Hepatocyte (in vitro differentiated cells): ENCODE results near the gene HSD17B8. TPM values are rescaled to one million over a fixed set of nuclear protein-coding genes. Genes with fewer than 3 reads are reported as not detected.
"Not testable (repeated sequence)": the region's sequence is repeated elsewhere in the genome, so short reads cannot be mapped to it uniquely, and the experiment has no call there.

Experiments
- DNase-seq: peaks from one replicate; pipeline ENCODE4 v3.0.0-alpha.2; 2016; ENCODE audit warnings: low spot score
- H2AFZ ChIP-seq: fragments of 200-600 bp; sonication (generic); 2 replicates; pipeline ENCODE4 v1.6.0; 2016; ENCODE audit warnings: antibody characterized with exemption, mild to moderate bottlenecking
- H3K27ac ChIP-seq: fragments of 200-600 bp; sonication (generic); 2 replicates; pipeline ENCODE4 v1.5.1; 2016; ENCODE audit warnings: mild to moderate bottlenecking
- H3K27me3 ChIP-seq: fragments of 200-600 bp; sonication (generic); 2 replicates; pipeline ENCODE4 v1.6.1; 2016
- H3K36me3 ChIP-seq: fragments of 200-600 bp; sonication (generic); replicated peaks from 2 replicates; pipeline ENCODE4 v1.5.1; 2016; ENCODE audit warnings: low read depth; ENCODE audit not compliant: insufficient read depth
- H3K4me1 ChIP-seq: fragments of 200-600 bp; sonication (generic); 2 replicates; pipeline ENCODE4 v1.5.1; 2016; ENCODE audit warnings: mild to moderate bottlenecking, moderate library complexity; ENCODE audit not compliant: insufficient read depth
- H3K4me2 ChIP-seq: fragments of 200-600 bp; sonication (generic); 2 replicates; pipeline ENCODE4 v1.6.0; 2016
- H3K4me3 ChIP-seq: fragments of 200-600 bp; sonication (generic); 2 replicates; pipeline ENCODE4 v1.5.1; 2016; ENCODE audit warnings: mild to moderate bottlenecking
- H3K79me2 ChIP-seq: fragments of 200-600 bp; sonication (generic); 2 replicates; pipeline ENCODE4 v1.6.0; 2017; ENCODE audit warnings: mild to moderate bottlenecking
- H3K9me2 ChIP-seq: fragments of 200-600 bp; sonication (generic); replicated peaks from 2 replicates; pipeline ENCODE4 v1.6.0; 2017; ENCODE audit warnings: mild to moderate bottlenecking; ENCODE audit not compliant: insufficient read depth
- H3K9me3 ChIP-seq: fragments of 200-600 bp; sonication (generic); 2 replicates; pipeline ENCODE4 v1.5.1; 2016; ENCODE audit warnings: low read depth, mild to moderate bottlenecking
- H4K20me1 ChIP-seq: fragments of 200-600 bp; sonication (generic); 2 replicates; pipeline ENCODE4 v1.6.0; 2016; ENCODE audit warnings: mild to moderate bottlenecking; ENCODE audit not compliant: insufficient read depth, poor library complexity, severe bottlenecking
- CTCF ChIP-seq: fragments of 200-600 bp; sonication (generic); IDR thresholded peaks from 2 replicates; pipeline ENCODE4 v1.5.1; 2016; ENCODE audit warnings: antibody characterized with exemption, mild to moderate bottlenecking; ENCODE audit not compliant: poor library complexity
- EZH2 ChIP-seq: fragments of 200-600 bp; sonication (generic); IDR thresholded peaks from 2 replicates; pipeline ENCODE4 v1.6.1; 2016; ENCODE audit warnings: antibody characterized with exemption, mild to moderate bottlenecking, borderline replicate concordance
- EZH2phosphoT487 ChIP-seq: fragments of 200-600 bp; sonication (generic); IDR thresholded peaks from one replicate; pipeline ENCODE4 v1.6.1; 2018; ENCODE audit warnings: antibody characterized with exemption, mild to moderate bottlenecking, low read depth, moderate library complexity; ENCODE audit not compliant: unreplicated experiment, severe bottlenecking
- WGBS: methylation state at CpG from one replicate; pipeline ENCODE4 v1.1.6; 2016; ENCODE audit warnings: low lambda C conversion rate; ENCODE audit errors: missing lambda C conversion rate; 5-methylcytosine and 5-hydroxymethylcytosine counted together
- polyA plus RNA-seq: library from polyadenylated mRNA; unstranded; fragments of >200 nt; fragmentation: Nextera tagmentation; extraction: Ambion mirVana; gene quantifications from 2 replicates; pipeline ENCODE4 v1.2.1, GENCODE V29; 2016
- total RNA-seq: library from RNA; depleted of rRNA; stranded (reverse); fragments of >200 nt; gene quantifications from 2 replicates; pipeline ENCODE4 v1.2.3, GENCODE V29; 2014

The HSD17B8 gene
- total and polyA plus RNA-seq, 2 experiments from 2014 or later = 6.0 to 12.9 TPM

GRCh38 chr6:33216117-33216649, 11.7 kb downstream of the HSD17B8 start:
- peaks cover 5% of the 10 kb centered on the region for H3K27me3 ChIP-seq
- H4K20me1 ChIP-seq = no peaks in the 10 kb centered on the region
- H3K9me3 ChIP-seq = no peaks in the 10 kb centered on the region
- 90% methylated on average over 4 of the region's 4 CpGs for WGBS
- no peak for DNase-seq
- peaks cover 16% of the 10 kb centered on the region for H3K4me1 ChIP-seq
- H3K4me2 ChIP-seq = no peak overlapping the region
- H3K4me3 ChIP-seq = no peak overlapping the region
- H3K27ac ChIP-seq = no peak overlapping the region
- TF ChIP-seq EZH2 (no peak), EZH2phosphoT487 (no peak), CTCF (no peak)
- H3K79me2 ChIP-seq = no peaks in the 10 kb centered on the region
- no peaks in the 10 kb centered on the region for H3K36me3 ChIP-seq
- no peak overlapping the region for H2AFZ ChIP-seq
- no peaks in the 10 kb centered on the region for H3K9me2 ChIP-seq

- H3K4me1 ChIP-seq = peaks cover 16% of the 10 kb centered on the region
- TF ChIP-seq EZH2 = no peak
- WGBS = 82% methylated on average over 6 of the region's 6 CpGs
These were observed 12.8 kb downstream of the HSD17B8 start for GRCh38 chr6:33217246-33217645.

GRCh38 chr6:33217681-33218080, 13.2 kb downstream of the HSD17B8 start:
- Histone ChIP-seq H3K36me3 (no peaks in the 10 kb centered on the region), H3K9me2 (no peaks in the 10 kb centered on the region), H4K20me1 (no peaks in the 10 kb centered on the region), H2AFZ (no peak overlapping the region), H3K27ac (no peak overlapping the region), H3K4me1 (peaks cover 12% of the 10 kb centered on the region), H3K79me2 (no peaks in the 10 kb centered on the region), H3K4me2 (no peak overlapping the region), H3K27me3 (peaks cover 11% of the 10 kb centered on the region), H3K9me3 (no peaks in the 10 kb centered on the region), H3K4me3 (no peak overlapping the region)
- TF ChIP-seq EZH2phosphoT487 (no peak), EZH2 (no peak), CTCF (no peak)
- WGBS = 57% methylated on average over 3 of the region's 3 CpGs
- no peak for DNase-seq

More at GRCh38 chr6:33217246-33217645, 12.8 kb downstream of the HSD17B8 start:
- no peaks in the 10 kb centered on the region for H3K9me3 ChIP-seq
- H3K79me2 ChIP-seq = no peaks in the 10 kb centered on the region
- H4K20me1 ChIP-seq = no peaks in the 10 kb centered on the region
- peaks cover 7% of the 10 kb centered on the region for H3K27me3 ChIP-seq
- no peak overlapping the region for H3K27ac ChIP-seq
- no peaks in the 10 kb centered on the region for H3K9me2 ChIP-seq
- H3K4me2 ChIP-seq = no peak overlapping the region
- no peaks in the 10 kb centered on the region for H3K36me3 ChIP-seq
- DNase-seq = no peak
- no peak overlapping the region for H3K4me3 ChIP-seq
- H2AFZ ChIP-seq = no peak overlapping the region

- DNase-seq, H3K9me2 ChIP-seq, H2AFZ ChIP-seq, H3K4me2 ChIP-seq, H3K4me3 ChIP-seq, H3K79me2 ChIP-seq, H3K36me3 ChIP-seq, H3K27ac ChIP-seq, H4K20me1 ChIP-seq, H3K4me1 ChIP-seq, H3K9me3 ChIP-seq: not testable (repeated sequence)
- peaks cover 26% of the 10 kb centered on the region for H3K27me3 ChIP-seq
- 28% methylated on average over 14 of the region's 14 CpGs for WGBS
These were observed 22.2 kb downstream of the HSD17B8 start for GRCh38 chr6:33226503-33227120.
